Measurements from ENCODE around the gene CDKL1.
"Not testable (repeated sequence)": the region's sequence is repeated elsewhere in the genome, so short reads cannot be mapped to it uniquely, and the experiment has no call there.

- TF ChIP-seq, protein P1, sequence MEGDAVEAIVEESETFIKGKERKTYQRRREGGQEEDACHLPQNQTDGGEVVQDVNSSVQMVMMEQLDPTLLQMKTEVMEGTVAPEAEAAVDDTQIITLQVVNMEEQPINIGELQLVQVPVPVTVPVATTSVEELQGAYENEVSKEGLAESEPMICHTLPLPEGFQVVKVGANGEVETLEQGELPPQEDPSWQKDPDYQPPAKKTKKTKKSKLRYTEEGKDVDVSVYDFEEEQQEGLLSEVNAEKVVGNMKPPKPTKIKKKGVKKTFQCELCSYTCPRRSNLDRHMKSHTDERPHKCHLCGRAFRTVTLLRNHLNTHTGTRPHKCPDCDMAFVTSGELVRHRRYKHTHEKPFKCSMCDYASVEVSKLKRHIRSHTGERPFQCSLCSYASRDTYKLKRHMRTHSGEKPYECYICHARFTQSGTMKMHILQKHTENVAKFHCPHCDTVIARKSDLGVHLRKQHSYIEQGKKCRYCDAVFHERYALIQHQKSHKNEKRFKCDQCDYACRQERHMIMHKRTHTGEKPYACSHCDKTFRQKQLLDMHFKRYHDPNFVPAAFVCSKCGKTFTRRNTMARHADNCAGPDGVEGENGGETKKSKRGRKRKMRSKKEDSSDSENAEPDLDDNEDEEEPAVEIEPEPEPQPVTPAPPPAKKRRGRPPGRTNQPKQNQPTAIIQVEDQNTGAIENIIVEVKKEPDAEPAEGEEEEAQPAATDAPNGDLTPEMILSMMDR (IDR thresholded peaks at IDR 0.05), result not testable (repeated sequence)
- TF ChIP-seq POLR2A (IDR thresholded peaks at IDR 0.05), result not testable (repeated sequence)
Measured at GRCh38 chr14:50365572-50365971, 31.1 kb downstream of the CDKL1 start.
